PC-9 (cell line): ENCODE measurements around the gene RGS7. TPM values are rescaled to one million over a fixed set of nuclear protein-coding genes. Genes with fewer than 3 reads are reported as not detected.
"Not testable (repeated sequence)": the region's sequence is repeated elsewhere in the genome, so short reads cannot be mapped to it uniquely, and the experiment has no call there.

Source experiments
- BruUV-seq: library from RNA; stranded (reverse); fragments of 400-500 nt; replicated peaks from 2 replicates; lab custom pipeline; 2021; lab: Mats Ljungman, UMichigan
- CTCF ChIA-PET: fragments of 300-600 bp; sonication (Branson Sonifier 250); formaldehyde crosslinking; loops from one replicate; lab custom pipeline; 2022; ENCODE audit warnings: antibody characterized with exemption; lab: Charles Lee
- POLR2A ChIA-PET: fragments of 300-600 bp; sonication (Branson Sonifier 250); formaldehyde crosslinking; loops from one replicate; lab custom pipeline; 2022; ENCODE audit warnings: antibody characterized with exemption; ENCODE audit not compliant: unreplicated experiment; lab: Charles Lee
- DNase-seq, 2 experiments: peaks; one replicate each; pipeline versions ENCODE4 v3.0.0 to v3.0.0-alpha.2; 2015 to 2022; ENCODE audit warnings: mixed read lengths in 1 of 2
- H2AFZ ChIP-seq: fragments of 200-600 bp; sonication (generic); 2 replicates; pipeline ENCODE4 v1.8.1; 2017; ENCODE audit warnings: antibody characterized with exemption
- H3F3A ChIP-seq: fragments of 200-600 bp; sonication (generic); 2 replicates; pipeline ENCODE4 v1.8.1; 2017; ENCODE audit warnings: antibody characterized with exemption, mild to moderate bottlenecking, low read depth; ENCODE audit not compliant: insufficient read depth
- H3K27ac ChIP-seq: fragments of 200-600 bp; sonication (generic); 2 replicates; pipeline ENCODE4 v1.6.1; 2016; ENCODE audit warnings: mixed run types
- H3K27me3 ChIP-seq: fragments of 200-600 bp; sonication (generic); 2 replicates; pipeline ENCODE4 v1.6.1; 2016; ENCODE audit warnings: low read depth, mixed run types; ENCODE audit not compliant: insufficient read depth
- H3K36me3 ChIP-seq: fragments of 200-600 bp; sonication (generic); 2 replicates; pipeline ENCODE4 v1.6.1; 2016; ENCODE audit warnings: low read depth, mixed run types
- H3K4me1 ChIP-seq: fragments of 200-600 bp; sonication (generic); replicated peaks from 2 replicates; pipeline ENCODE4 v1.6.1; 2016; ENCODE audit warnings: mixed run types; ENCODE audit not compliant: insufficient read depth
- H3K4me2 ChIP-seq: fragments of 200-600 bp; sonication (generic); 2 replicates; pipeline ENCODE4 v1.6.1; 2017; ENCODE audit warnings: mixed run types
- H3K4me3 ChIP-seq: fragments of 200-600 bp; sonication (generic); 2 replicates; pipeline ENCODE4 v1.6.1; 2016; ENCODE audit warnings: mixed run types
- H3K79me2 ChIP-seq: fragments of 200-600 bp; sonication (generic); 2 replicates; pipeline ENCODE4 v1.6.1; 2017; ENCODE audit warnings: low read depth, mixed run types
- H3K9me2 ChIP-seq: fragments of 200-600 bp; sonication (generic); 2 replicates; pipeline ENCODE4 v1.8.1; 2017; ENCODE audit warnings: mild to moderate bottlenecking; ENCODE audit not compliant: insufficient read depth
- H3K9me3 ChIP-seq: fragments of 200-600 bp; sonication (generic); 2 replicates; pipeline ENCODE4 v1.8.1; 2016; ENCODE audit warnings: low read depth; ENCODE audit not compliant: insufficient read depth
- H4K20me1 ChIP-seq: fragments of 200-600 bp; sonication (generic); 2 replicates; pipeline ENCODE4 v1.8.1; 2017; ENCODE audit not compliant: insufficient read depth
- EZH2 ChIP-seq: fragments of 200-600 bp; sonication (generic); IDR thresholded peaks from 2 replicates; pipeline ENCODE4 v1.8.0; 2017; ENCODE audit warnings: antibody characterized with exemption, low read depth
- intact Hi-C: fragments of 100-400 bp; cut with micrococcal nuclease; formaldehyde crosslinking; loops from one replicate; pipeline ENCODE4 v1.10.0; 2022; ENCODE audit not compliant: unreplicated experiment
- total RNA-seq: library from RNA; stranded (reverse); gene quantifications from 2 replicates; pipeline ENCODE4 v1.2.3, GENCODE V29; 2021
- TF ChIP-seq, protein P1 (sequence below): fragments of 200-600 bp; sonication (generic); conservative IDR thresholded peaks from 2 replicates; pipeline ENCODE4 v1.6.1; 2017; ENCODE audit warnings: mixed run types, antibody characterized with exemption, mild to moderate bottlenecking, moderate library complexity

Gene RGS7
- total RNA-seq, 1 experiment from 2014 or later = 5.8 TPM

GRCh38 chr1:240763771-240764170, 593.2 kb downstream of the RGS7 start:
- no TSS peak for BruUV-seq
- H3K79me2 ChIP-seq = no peaks in the 10 kb centered on the region
- peaks cover 19% of the 10 kb centered on the region for H3K4me1 ChIP-seq
- intact Hi-C loops = loop anchor here (10.0 kb wide), 1 partner anchor 121 kb away; no protein-coding TSS in a partner anchor
- H3K9me3 ChIP-seq = peaks cover 5% of the 10 kb centered on the region; the same call in 1 of the 2 replicates
- H3K36me3 ChIP-seq = no peaks in the 10 kb centered on the region
- no peak overlapping the region; the same call in 1 of the 2 replicates for H2AFZ ChIP-seq
- H3F3A ChIP-seq = no peaks in the 10 kb centered on the region
- H3K9me2 ChIP-seq = no peaks in the 10 kb centered on the region
- H4K20me1 ChIP-seq = no peaks in the 10 kb centered on the region
- H3K4me2 ChIP-seq = no peak overlapping the region
- ChIA-PET POLR2A (no interaction called here), CTCF (no interaction called here)
- no peak for TF ChIP-seq EZH2
- TF ChIP-seq, protein P1, sequence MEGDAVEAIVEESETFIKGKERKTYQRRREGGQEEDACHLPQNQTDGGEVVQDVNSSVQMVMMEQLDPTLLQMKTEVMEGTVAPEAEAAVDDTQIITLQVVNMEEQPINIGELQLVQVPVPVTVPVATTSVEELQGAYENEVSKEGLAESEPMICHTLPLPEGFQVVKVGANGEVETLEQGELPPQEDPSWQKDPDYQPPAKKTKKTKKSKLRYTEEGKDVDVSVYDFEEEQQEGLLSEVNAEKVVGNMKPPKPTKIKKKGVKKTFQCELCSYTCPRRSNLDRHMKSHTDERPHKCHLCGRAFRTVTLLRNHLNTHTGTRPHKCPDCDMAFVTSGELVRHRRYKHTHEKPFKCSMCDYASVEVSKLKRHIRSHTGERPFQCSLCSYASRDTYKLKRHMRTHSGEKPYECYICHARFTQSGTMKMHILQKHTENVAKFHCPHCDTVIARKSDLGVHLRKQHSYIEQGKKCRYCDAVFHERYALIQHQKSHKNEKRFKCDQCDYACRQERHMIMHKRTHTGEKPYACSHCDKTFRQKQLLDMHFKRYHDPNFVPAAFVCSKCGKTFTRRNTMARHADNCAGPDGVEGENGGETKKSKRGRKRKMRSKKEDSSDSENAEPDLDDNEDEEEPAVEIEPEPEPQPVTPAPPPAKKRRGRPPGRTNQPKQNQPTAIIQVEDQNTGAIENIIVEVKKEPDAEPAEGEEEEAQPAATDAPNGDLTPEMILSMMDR = no peak
- no peak for DNase-seq
- no peaks in the 10 kb centered on the region for H3K27me3 ChIP-seq
- no peak overlapping the region for H3K4me3 ChIP-seq
- no peak overlapping the region for H3K27ac ChIP-seq

- H3K79me2 ChIP-seq = not testable (repeated sequence)
Measured at GRCh38 chr1:240763095-240763494, 593.9 kb downstream of the RGS7 start.

DNA sequence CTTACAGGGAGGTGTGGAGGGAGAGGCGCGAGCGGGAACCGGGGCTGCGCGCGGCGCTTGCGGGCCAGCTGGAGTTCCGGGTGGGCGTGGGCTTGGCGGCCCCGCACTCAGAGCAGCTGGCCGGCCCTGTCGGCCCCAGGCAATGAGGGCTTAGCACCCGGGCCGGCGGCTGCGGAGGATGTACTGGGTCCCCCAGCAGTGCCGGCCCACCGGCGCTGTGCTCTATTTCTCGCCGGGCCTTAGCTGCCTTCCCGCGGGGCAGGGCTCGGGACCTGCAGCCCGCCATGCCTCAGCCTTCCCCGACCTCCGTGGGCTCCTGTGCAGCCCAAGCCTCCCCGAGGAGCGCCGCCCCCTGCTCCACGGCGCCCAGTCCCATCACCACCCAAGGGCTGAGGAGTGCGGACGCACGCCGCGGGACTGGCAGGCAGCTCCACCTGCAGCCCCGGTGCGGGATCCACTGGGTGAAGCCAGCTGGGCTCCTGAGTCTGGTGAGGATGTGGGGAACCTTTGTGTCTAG, 594.5 kb downstream of the RGS7 start:
- intact Hi-C loops = loop anchor here (10.0 kb wide), 1 partner anchor 122 kb away; no protein-coding TSS in a partner anchor
- peaks cover 19% of the 10 kb centered on the region for H3K4me1 ChIP-seq
- H3K27ac ChIP-seq, H3K36me3 ChIP-seq, H4K20me1 ChIP-seq, H3F3A ChIP-seq, H3K9me2 ChIP-seq, DNase-seq, H3K4me3 ChIP-seq, H2AFZ ChIP-seq, H3K79me2 ChIP-seq, H3K9me3 ChIP-seq, POLR2A ChIA-PET, CTCF ChIA-PET, H3K27me3 ChIP-seq, H3K4me2 ChIP-seq, BruUV-seq: not testable (repeated sequence)

More at GRCh38 chr1:240763095-240763494, 593.9 kb downstream of the RGS7 start:
- BruUV-seq, H4K20me1 ChIP-seq, CTCF ChIA-PET, H3K27ac ChIP-seq, POLR2A ChIA-PET, H3K9me3 ChIP-seq, H3K9me2 ChIP-seq, H3K27me3 ChIP-seq, H3K4me2 ChIP-seq, H3K36me3 ChIP-seq, H2AFZ ChIP-seq, H3K4me3 ChIP-seq, H3F3A ChIP-seq: not testable (repeated sequence)
- intact Hi-C loops = loop anchor here (10.0 kb wide), 1 partner anchor 122 kb away; no protein-coding TSS in a partner anchor
- peaks cover 19% of the 10 kb centered on the region for H3K4me1 ChIP-seq
- peak in 1 of 2 experiments; percentile 4 for DNase-seq

DNA sequence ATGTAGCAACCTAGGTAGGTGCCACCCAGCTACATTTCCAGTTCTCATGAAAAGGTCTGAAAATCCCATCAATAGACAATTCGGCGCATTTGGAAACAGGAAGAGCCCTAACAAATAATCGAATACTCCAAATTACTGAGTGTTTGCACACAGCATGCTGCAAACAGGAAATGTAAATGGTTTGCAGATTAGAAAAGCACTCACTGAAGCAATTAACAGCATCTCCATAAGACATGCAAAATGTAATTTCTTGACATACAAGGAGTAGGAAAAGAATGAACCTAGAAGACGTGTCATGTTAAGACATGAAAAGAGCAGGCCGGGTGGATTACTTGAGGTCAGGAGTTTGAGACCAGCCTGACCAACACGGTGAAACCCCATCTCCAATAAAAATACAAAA, 598.2 kb downstream of the RGS7 start:
- H3F3A ChIP-seq, H3K27ac ChIP-seq, H3K9me3 ChIP-seq, H3K4me2 ChIP-seq, H3K4me1 ChIP-seq, H4K20me1 ChIP-seq, H2AFZ ChIP-seq, POLR2A ChIA-PET, BruUV-seq, H3K36me3 ChIP-seq, DNase-seq, CTCF ChIA-PET, H3K4me3 ChIP-seq, H3K9me2 ChIP-seq, intact Hi-C loops, H3K79me2 ChIP-seq: not testable (repeated sequence)
- peaks cover 13% of the 10 kb centered on the region; the same call in 1 of the 2 replicates for H3K27me3 ChIP-seq
